GM23338 (cell line): ENCODE data around the gene CSTA. TPM values are rescaled to one million over a fixed set of nuclear protein-coding genes. Genes with fewer than 3 reads are reported as not detected.

ENCODE experiments used
- ATAC-seq: fragments of 200-7000 bp; cut with Tn5 transposase; 3 replicates; pipeline ENCODE4 v1.9.1; 2020
- DNase-seq: peaks from one replicate; pipeline ENCODE4 v3.0.0-alpha.2; 2015; ENCODE audit warnings: low spot score
- H2AFZ ChIP-seq: fragments of 200-600 bp; sonication (generic); 2 replicates; pipeline ENCODE4 v1.8.0; 2016; ENCODE audit warnings: antibody characterized with exemption, mild to moderate bottlenecking, moderate library complexity
- H3F3A ChIP-seq: fragments of 200-600 bp; sonication (generic); replicated peaks from 2 replicates; pipeline ENCODE4 v1.8.0; 2017; ENCODE audit warnings: antibody characterized with exemption, mixed run types, low read depth
- H3K27ac ChIP-seq: fragments of 200-600 bp; sonication (generic); 2 replicates; pipeline ENCODE4 v1.6.1; 2016; ENCODE audit warnings: low read depth
- H3K27me3 ChIP-seq: fragments of 200-600 bp; sonication (generic); 2 replicates; pipeline ENCODE4 v1.8.0; 2016; ENCODE audit warnings: mild to moderate bottlenecking, mixed run types, moderate library complexity; ENCODE audit not compliant: insufficient read depth
- H3K36me3 ChIP-seq: fragments of 200-600 bp; sonication (generic); 2 replicates; pipeline ENCODE4 v1.8.0; 2016; ENCODE audit warnings: mild to moderate bottlenecking; ENCODE audit not compliant: insufficient read depth
- H3K4me1 ChIP-seq: fragments of 200-600 bp; sonication (generic); 2 replicates; pipeline ENCODE4 v1.8.0; 2016; ENCODE audit warnings: mild to moderate bottlenecking, moderate library complexity; ENCODE audit not compliant: insufficient read depth
- H3K4me2 ChIP-seq: fragments of 200-600 bp; sonication (generic); 2 replicates; pipeline ENCODE4 v1.7.1; 2017; ENCODE audit warnings: mixed run types
- H3K4me3 ChIP-seq: fragments of 200-600 bp; sonication (generic); 2 replicates; pipeline ENCODE4 v1.6.1; 2016; ENCODE audit warnings: mixed run types
- H3K79me2 ChIP-seq: fragments of 200-600 bp; sonication (generic); replicated peaks from 2 replicates; pipeline ENCODE4 v1.8.0; 2017; ENCODE audit warnings: mild to moderate bottlenecking; ENCODE audit not compliant: insufficient read depth
- H3K9me2 ChIP-seq: fragments of 200-600 bp; sonication (generic); 2 replicates; pipeline ENCODE4 v1.8.0; 2017; ENCODE audit not compliant: insufficient read depth
- H4K20me1 ChIP-seq: fragments of 200-600 bp; sonication (generic); replicated peaks from 2 replicates; pipeline ENCODE4 v1.8.0; 2017; ENCODE audit warnings: mild to moderate bottlenecking; ENCODE audit not compliant: insufficient read depth
- H3K27ac Mint-ChIP-seq: 2 replicates; pipeline ENCODE4 v1.8.0; 2020; ENCODE audit warnings: inconsistent platforms, mild to moderate bottlenecking, moderate library complexity, mixed read lengths
- H3K27me3 Mint-ChIP-seq: 3 replicates; pipeline ENCODE4 v1.8.0; 2022; ENCODE audit warnings: low read depth, mild to moderate bottlenecking, moderate library complexity, mixed read lengths, inconsistent platforms; ENCODE audit not compliant: insufficient read depth, poor library complexity
- H3K36me3 Mint-ChIP-seq: 3 replicates; pipeline ENCODE4 v1.8.0; 2021; ENCODE audit warnings: low read depth, mild to moderate bottlenecking, inconsistent platforms, moderate library complexity, mixed read lengths
- H3K4me1 Mint-ChIP-seq: 3 replicates; pipeline ENCODE4 v1.8.0; 2020; ENCODE audit warnings: mild to moderate bottlenecking, inconsistent platforms, mixed read lengths
- H3K4me3 Mint-ChIP-seq: 3 replicates; pipeline ENCODE4 v1.8.0; 2021; ENCODE audit warnings: moderate library complexity, mild to moderate bottlenecking, inconsistent platforms, mixed read lengths
- H3K9me3 Mint-ChIP-seq: 3 replicates; pipeline ENCODE4 v1.8.0; 2020; ENCODE audit warnings: moderate library complexity, mild to moderate bottlenecking, inconsistent platforms, mixed read lengths
- CREB1 ChIP-seq: fragments of 250-450 bp; sonication (Bioruptor Pico); IDR thresholded peaks from 2 replicates; pipeline ENCODE4 v1.5.0; 2020; ENCODE audit warnings: low read depth, mild to moderate bottlenecking, moderate library complexity
- EZH2 ChIP-seq: fragments of 200-600 bp; sonication (generic); IDR thresholded peaks from one replicate; pipeline ENCODE4 v1.8.0; 2017; ENCODE audit warnings: antibody characterized with exemption, mild to moderate bottlenecking, low read depth; ENCODE audit not compliant: unreplicated experiment
- EZH2phosphoT487 ChIP-seq: fragments of 200-600 bp; sonication (generic); IDR thresholded peaks from one replicate; pipeline ENCODE4 v1.8.1; 2018; ENCODE audit warnings: antibody characterized with exemption; ENCODE audit not compliant: unreplicated experiment
- JUNB ChIP-seq: IDR thresholded peaks from one replicate; pipeline ENCODE4 v1.6.1; 2016; ENCODE audit warnings: antibody characterized with exemption; ENCODE audit not compliant: unreplicated experiment
- NANOG ChIP-seq: IDR thresholded peaks from 2 replicates; pipeline ENCODE4 v1.6.1; 2016; ENCODE audit warnings: antibody characterized with exemption, borderline replicate concordance
- POLR2AphosphoS5 ChIP-seq: IDR thresholded peaks from 2 replicates; pipeline ENCODE4 v1.6.1; 2016; ENCODE audit warnings: antibody characterized with exemption, low read depth
- STAT1 ChIP-seq: IDR thresholded peaks from one replicate; pipeline ENCODE4 v1.6.1; 2016; ENCODE audit warnings: antibody characterized with exemption; ENCODE audit not compliant: unreplicated experiment
- ZNF114 ChIP-seq: fragments of 250-450 bp; sonication (Bioruptor Pico); IDR thresholded peaks from 2 replicates; pipeline ENCODE4 v1.5.0; 2020; ENCODE audit warnings: mild to moderate bottlenecking, moderate library complexity
- ZNF331 ChIP-seq: fragments of 250-450 bp; sonication (Bioruptor Pico); IDR thresholded peaks from 2 replicates; pipeline ENCODE4 v1.5.0; 2020; ENCODE audit warnings: low read depth, mild to moderate bottlenecking, moderate library complexity
- polyA plus RNA-seq: library from polyadenylated mRNA; unstranded; fragments of >200 nt; fragmentation: Nextera tagmentation; extraction: Ambion mirVana; gene quantifications from 2 replicates; pipeline ENCODE4 v1.2.1, GENCODE V29; 2016
- total RNA-seq: library from RNA; depleted of rRNA; stranded (reverse); fragments of >200 nt; shearing (Covaris generic); gene quantifications from 2 replicates; pipeline ENCODE4 v1.2.3, GENCODE V29; 2014
- TF ChIP-seq, protein P1 (sequence below): fragments of 250-450 bp; sonication (Bioruptor Pico); IDR thresholded peaks from 2 replicates; pipeline ENCODE4 v1.5.0; 2020; ENCODE audit warnings: mild to moderate bottlenecking, moderate library complexity
- TF ChIP-seq, protein P2 (sequence below), 2 experiments: fragments of 200-600 bp in 1 of 2; sonication (generic) in 1 of 2; conservative IDR thresholded peaks; 2 replicates each; pipeline versions ENCODE4 v1.5.1 to v1.6.1; 2016 to 2017; ENCODE audit warnings: antibody characterized with exemption in 2 of 2, low read depth in 2 of 2, mild to moderate bottlenecking in 2 of 2, moderate library complexity in 1 of 2
- TF ChIP-seq, protein P3 (sequence below): IDR thresholded peaks from 2 replicates; pipeline ENCODE4 v1.6.1; 2016; ENCODE audit warnings: antibody characterized with exemption
- TF ChIP-seq, protein P4 (sequence below): IDR thresholded peaks from one replicate; pipeline ENCODE4 v1.6.1; 2018; ENCODE audit warnings: antibody characterized with exemption; ENCODE audit not compliant: unreplicated experiment

Gene CSTA
- total and polyA plus RNA-seq, 2 experiments from 2014 or later: 1.4 TPM; not detected in 1

DNA sequence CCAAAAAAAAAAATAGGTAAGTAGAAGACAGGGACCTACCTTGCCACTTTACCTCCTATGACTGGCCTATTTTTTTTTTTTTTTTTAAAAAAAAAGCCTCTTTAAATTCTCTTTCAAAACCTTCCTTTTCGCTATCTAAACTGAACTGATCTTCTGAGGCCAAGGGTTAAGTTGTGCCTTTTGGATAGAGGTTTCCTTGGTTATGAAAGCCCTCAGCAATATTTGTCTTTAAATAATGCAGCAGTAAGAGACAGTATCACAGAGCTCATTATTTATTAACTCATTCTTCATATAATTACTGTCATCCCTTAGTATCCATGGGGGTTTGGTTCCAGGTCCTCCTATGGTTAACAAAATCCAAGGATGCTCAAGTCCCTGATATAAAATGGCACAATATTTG lies 49.0 kb downstream of the CSTA start:
- Mint-ChIP-seq H3K27me3 (no peaks in the 10 kb centered on the region), H3K36me3 (peaks cover 12% of the 10 kb centered on the region), H3K4me1 (no peaks in the 10 kb centered on the region; the same call in 2 of the 3 replicates), H3K9me3 (no peaks in the 10 kb centered on the region), H3K4me3 (no peak overlapping the region), H3K27ac (no peak overlapping the region)
- no peak overlapping the region for H2AFZ ChIP-seq
- no peak overlapping the region for H3K4me3 ChIP-seq
- TF ChIP-seq ZNF331 (CRISPR knock-in tag): no peak
- no peak for TF ChIP-seq ZNF114 (CRISPR knock-in tag)
- TF ChIP-seq EZH2phosphoT487: no peak
- TF ChIP-seq EZH2: no peak
- TF ChIP-seq, protein P1, sequence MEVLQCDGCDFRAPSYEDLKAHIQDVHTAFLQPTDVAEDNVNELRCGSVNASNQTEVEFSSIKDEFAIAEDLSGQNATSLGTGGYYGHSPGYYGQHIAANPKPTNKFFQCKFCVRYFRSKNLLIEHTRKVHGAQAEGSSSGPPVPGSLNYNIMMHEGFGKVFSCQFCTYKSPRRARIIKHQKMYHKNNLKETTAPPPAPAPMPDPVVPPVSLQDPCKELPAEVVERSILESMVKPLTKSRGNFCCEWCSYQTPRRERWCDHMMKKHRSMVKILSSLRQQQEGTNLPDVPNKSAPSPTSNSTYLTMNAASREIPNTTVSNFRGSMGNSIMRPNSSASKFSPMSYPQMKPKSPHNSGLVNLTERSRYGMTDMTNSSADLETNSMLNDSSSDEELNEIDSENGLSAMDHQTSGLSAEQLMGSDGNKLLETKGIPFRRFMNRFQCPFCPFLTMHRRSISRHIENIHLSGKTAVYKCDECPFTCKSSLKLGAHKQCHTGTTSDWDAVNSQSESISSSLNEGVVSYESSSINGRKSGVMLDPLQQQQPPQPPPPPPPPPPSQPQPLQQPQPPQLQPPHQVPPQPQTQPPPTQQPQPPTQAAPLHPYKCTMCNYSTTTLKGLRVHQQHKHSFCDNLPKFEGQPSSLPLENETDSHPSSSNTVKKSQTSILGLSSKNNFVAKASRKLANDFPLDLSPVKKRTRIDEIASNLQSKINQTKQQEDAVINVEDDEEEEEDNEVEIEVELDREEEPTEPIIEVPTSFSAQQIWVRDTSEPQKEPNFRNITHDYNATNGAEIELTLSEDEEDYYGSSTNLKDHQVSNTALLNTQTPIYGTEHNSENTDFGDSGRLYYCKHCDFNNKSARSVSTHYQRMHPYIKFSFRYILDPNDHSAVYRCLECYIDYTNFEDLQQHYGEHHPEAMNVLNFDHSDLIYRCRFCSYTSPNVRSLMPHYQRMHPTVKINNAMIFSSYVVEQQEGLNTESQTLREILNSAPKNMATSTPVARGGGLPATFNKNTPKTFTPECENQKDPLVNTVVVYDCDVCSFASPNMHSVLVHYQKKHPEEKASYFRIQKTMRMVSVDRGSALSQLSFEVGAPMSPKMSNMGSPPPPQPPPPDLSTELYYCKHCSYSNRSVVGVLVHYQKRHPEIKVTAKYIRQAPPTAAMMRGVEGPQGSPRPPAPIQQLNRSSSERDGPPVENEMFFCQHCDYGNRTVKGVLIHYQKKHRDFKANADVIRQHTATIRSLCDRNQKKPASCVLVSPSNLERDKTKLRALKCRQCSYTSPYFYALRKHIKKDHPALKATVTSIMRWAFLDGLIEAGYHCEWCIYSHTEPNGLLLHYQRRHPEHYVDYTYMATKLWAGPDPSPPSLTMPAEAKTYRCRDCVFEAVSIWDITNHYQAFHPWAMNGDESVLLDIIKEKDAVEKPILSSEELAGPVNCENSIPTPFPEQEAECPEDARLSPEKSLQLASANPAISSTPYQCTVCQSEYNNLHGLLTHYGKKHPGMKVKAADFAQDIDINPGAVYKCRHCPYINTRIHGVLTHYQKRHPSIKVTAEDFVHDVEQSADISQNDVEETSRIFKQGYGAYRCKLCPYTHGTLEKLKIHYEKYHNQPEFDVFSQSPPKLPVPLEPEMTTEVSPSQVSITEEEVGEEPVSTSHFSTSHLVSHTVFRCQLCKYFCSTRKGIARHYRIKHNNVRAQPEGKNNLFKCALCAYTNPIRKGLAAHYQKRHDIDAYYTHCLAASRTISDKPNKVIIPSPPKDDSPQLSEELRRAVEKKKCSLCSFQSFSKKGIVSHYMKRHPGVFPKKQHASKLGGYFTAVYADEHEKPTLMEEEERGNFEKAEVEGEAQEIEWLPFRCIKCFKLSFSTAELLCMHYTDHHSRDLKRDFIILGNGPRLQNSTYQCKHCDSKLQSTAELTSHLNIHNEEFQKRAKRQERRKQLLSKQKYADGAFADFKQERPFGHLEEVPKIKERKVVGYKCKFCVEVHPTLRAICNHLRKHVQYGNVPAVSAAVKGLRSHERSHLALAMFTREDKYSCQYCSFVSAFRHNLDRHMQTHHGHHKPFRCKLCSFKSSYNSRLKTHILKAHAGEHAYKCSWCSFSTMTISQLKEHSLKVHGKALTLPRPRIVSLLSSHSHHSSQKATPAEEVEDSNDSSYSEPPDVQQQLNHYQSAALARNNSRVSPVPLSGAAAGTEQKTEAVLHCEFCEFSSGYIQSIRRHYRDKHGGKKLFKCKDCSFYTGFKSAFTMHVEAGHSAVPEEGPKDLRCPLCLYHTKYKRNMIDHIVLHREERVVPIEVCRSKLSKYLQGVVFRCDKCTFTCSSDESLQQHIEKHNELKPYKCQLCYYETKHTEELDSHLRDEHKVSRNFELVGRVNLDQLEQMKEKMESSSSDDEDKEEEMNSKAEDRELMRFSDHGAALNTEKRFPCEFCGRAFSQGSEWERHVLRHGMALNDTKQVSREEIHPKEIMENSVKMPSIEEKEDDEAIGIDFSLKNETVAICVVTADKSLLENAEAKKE (CRISPR knock-in tag): no peak
- TF ChIP-seq, protein P2, sequence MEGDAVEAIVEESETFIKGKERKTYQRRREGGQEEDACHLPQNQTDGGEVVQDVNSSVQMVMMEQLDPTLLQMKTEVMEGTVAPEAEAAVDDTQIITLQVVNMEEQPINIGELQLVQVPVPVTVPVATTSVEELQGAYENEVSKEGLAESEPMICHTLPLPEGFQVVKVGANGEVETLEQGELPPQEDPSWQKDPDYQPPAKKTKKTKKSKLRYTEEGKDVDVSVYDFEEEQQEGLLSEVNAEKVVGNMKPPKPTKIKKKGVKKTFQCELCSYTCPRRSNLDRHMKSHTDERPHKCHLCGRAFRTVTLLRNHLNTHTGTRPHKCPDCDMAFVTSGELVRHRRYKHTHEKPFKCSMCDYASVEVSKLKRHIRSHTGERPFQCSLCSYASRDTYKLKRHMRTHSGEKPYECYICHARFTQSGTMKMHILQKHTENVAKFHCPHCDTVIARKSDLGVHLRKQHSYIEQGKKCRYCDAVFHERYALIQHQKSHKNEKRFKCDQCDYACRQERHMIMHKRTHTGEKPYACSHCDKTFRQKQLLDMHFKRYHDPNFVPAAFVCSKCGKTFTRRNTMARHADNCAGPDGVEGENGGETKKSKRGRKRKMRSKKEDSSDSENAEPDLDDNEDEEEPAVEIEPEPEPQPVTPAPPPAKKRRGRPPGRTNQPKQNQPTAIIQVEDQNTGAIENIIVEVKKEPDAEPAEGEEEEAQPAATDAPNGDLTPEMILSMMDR (conservative IDR thresholded peaks at IDR 0.05; ENCODE audit: low read depth in 2 of 2): no peak
- TF ChIP-seq, protein P3, sequence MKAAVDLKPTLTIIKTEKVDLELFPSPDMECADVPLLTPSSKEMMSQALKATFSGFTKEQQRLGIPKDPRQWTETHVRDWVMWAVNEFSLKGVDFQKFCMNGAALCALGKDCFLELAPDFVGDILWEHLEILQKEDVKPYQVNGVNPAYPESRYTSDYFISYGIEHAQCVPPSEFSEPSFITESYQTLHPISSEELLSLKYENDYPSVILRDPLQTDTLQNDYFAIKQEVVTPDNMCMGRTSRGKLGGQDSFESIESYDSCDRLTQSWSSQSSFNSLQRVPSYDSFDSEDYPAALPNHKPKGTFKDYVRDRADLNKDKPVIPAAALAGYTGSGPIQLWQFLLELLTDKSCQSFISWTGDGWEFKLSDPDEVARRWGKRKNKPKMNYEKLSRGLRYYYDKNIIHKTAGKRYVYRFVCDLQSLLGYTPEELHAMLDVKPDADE: no peak
- TF ChIP-seq, protein P4, sequence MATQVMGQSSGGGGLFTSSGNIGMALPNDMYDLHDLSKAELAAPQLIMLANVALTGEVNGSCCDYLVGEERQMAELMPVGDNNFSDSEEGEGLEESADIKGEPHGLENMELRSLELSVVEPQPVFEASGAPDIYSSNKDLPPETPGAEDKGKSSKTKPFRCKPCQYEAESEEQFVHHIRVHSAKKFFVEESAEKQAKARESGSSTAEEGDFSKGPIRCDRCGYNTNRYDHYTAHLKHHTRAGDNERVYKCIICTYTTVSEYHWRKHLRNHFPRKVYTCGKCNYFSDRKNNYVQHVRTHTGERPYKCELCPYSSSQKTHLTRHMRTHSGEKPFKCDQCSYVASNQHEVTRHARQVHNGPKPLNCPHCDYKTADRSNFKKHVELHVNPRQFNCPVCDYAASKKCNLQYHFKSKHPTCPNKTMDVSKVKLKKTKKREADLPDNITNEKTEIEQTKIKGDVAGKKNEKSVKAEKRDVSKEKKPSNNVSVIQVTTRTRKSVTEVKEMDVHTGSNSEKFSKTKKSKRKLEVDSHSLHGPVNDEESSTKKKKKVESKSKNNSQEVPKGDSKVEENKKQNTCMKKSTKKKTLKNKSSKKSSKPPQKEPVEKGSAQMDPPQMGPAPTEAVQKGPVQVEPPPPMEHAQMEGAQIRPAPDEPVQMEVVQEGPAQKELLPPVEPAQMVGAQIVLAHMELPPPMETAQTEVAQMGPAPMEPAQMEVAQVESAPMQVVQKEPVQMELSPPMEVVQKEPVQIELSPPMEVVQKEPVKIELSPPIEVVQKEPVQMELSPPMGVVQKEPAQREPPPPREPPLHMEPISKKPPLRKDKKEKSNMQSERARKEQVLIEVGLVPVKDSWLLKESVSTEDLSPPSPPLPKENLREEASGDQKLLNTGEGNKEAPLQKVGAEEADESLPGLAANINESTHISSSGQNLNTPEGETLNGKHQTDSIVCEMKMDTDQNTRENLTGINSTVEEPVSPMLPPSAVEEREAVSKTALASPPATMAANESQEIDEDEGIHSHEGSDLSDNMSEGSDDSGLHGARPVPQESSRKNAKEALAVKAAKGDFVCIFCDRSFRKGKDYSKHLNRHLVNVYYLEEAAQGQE: no peak
- no peak for TF ChIP-seq CREB1
- TF ChIP-seq NANOG: no peak
- TF ChIP-seq STAT1: no peak
- TF ChIP-seq JUNB: no peak
- TF ChIP-seq POLR2AphosphoS5: no peak
- H3K27ac ChIP-seq: no peak overlapping the region
- H3K79me2 ChIP-seq: peaks cover 74% of the 10 kb centered on the region
- H3K27me3 ChIP-seq: no peaks in the 10 kb centered on the region
- H4K20me1 ChIP-seq: peaks cover 21% of the 10 kb centered on the region
- DNase-seq (no peak), ATAC-seq (no peak)
- no peaks in the 10 kb centered on the region for H3K4me1 ChIP-seq
- H3K4me2 ChIP-seq: no peak overlapping the region
- H3K36me3 ChIP-seq: no peaks in the 10 kb centered on the region
- H3F3A ChIP-seq: no peaks in the 10 kb centered on the region
- H3K9me2 ChIP-seq: no peaks in the 10 kb centered on the region
